Stimulated activated CD4-positive, alpha-beta T cell treated with anti-CD3 and anti-CD28 coated beads, TNF-alpha, amount 100 ng/mL, for 48 hours (primary cell): Measurements from ENCODE around the gene JAKMIP2.
"Not testable (repeated sequence)": the region's sequence is repeated elsewhere in the genome, so short reads cannot be mapped to it uniquely, and the experiment has no call there.

ENCODE experiments used
- DNase-seq, 3 donors: peaks; one replicate each; pipeline ENCODE4 v3.0.0-alpha.2; 2020; ENCODE audit warnings: low read depth in 3 of 3

Gene JAKMIP2

GRCh38 chr5:147558826-147559225, 223.7 kb downstream of the JAKMIP2 start:
- no peak for DNase-seq

- no peak for DNase-seq
Measured at GRCh38 chr5:147557876-147558745, 224.4 kb downstream of the JAKMIP2 start.

DNA sequence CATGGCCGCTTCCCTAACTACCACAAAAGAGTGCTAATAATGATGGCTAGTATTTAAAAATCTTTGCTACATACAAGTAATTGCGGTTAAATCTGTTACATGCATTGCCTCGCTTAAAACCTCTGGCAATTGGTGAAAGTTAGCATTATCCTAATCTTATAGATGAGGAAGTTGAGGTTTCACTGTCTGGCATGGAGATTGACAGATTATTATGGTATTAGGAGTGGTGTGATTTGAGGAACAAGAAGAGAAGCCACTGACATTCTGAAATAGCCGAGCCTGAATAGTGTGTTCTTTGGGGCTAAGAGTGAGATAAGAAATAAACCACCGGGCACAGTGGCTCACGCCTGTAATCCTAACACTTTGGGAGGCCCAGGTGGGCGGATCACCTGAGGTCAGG, 227.4 kb downstream of the JAKMIP2 start:
- no peak for DNase-seq

- no peak for DNase-seq
Measured at GRCh38 chr5:147554261-147554817, 228.2 kb downstream of the JAKMIP2 start.

- not testable (repeated sequence) for DNase-seq
Measured at GRCh38 chr5:147553817-147554216, 228.7 kb downstream of the JAKMIP2 start.

GRCh38 chr5:147552897-147553296, 229.6 kb downstream of the JAKMIP2 start:
- DNase-seq, result no peak

- no peak for DNase-seq
Measured at GRCh38 chr5:147551677-147552076, 230.9 kb downstream of the JAKMIP2 start.

- DNase-seq, result no peak
Measured at GRCh38 chr5:147547730-147548129, 234.8 kb downstream of the JAKMIP2 start.

DNA sequence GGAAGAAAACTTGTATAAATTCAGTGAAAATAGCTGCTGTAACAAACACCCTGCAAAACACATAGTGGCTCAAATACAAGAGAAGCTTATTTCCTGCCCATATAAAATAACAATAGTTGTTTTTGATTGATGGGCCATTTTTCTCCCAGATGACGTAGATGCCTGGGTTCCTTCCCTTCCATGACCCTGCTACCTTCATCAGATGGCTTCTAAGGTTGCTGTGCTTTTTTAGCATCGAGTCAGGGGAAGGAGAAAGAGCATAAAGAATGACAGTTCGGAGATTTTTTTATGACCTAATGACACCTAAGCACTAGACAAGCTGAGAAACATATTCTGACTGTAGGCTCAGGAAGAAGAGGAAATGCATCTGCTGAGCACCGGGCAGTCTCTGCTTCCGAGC, 238.0 kb downstream of the JAKMIP2 start:
- no peak for DNase-seq

DNA sequence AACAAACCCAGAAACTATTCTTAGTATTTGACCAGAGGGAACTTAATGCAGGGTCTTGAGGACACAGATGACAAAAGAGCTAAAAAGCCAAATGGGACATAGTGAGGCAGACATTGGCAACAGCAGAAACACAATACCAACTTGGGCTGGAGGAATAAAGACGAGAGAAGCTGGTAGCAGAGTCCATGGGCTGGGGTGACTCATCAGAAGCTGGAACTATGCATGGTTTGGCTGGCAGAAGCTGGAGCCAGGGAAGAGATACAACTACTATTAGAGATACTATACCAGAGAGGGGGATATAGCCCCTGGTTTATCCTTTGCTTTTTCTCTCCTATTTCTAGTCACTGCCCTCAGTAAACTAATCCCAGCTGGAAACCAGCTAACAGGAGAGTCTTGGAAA, 243.5 kb downstream of the JAKMIP2 start:
- DNase-seq, result no peak

- no peak for DNase-seq
Measured at GRCh38 chr5:147538236-147538635, 244.3 kb downstream of the JAKMIP2 start.
